Gastroesophageal sphincter (tissue), 4 donors: Measurements from ENCODE around the gene GPRC5B. TPM values are rescaled to one million over a fixed set of nuclear protein-coding genes. Genes with fewer than 3 reads are reported as not detected.

Source experiments
- ATAC-seq: fragments of 150-250 bp; one replicate; pipeline ENCODE4 v1.9.1; 2016; ENCODE audit warnings: mild to moderate bottlenecking, moderate library complexity
- H3K27ac ChIP-seq, 4 donors: fragments of 200-600 bp; sonication (generic) in 3 of 4; 1 replicate in 3 of 4; 2 replicates in 1 of 4; pipeline ENCODE4 v1.5.1; 2016 to 2019
- H3K27me3 ChIP-seq: fragments of 200-600 bp; sonication (generic); one replicate; pipeline ENCODE4 v1.5.1; 2019
- H3K36me3 ChIP-seq, 2 donors: fragments of 200-600 bp; sonication (generic); one replicate each; pipeline ENCODE4 v1.5.1; 2019; ENCODE audit warnings: control low read depth in 1 of 2
- H3K4me1 ChIP-seq, 3 donors: fragments of 200-600 bp; sonication (generic); 1 replicate in 2 of 3; 2 replicates in 1 of 3; pipeline ENCODE4 v1.5.1; 2016 to 2019; ENCODE audit warnings: control low read depth in 2 of 3
- H3K4me3 ChIP-seq, 2 donors: fragments of 200-600 bp; sonication (generic); one replicate each; pipeline ENCODE4 v1.5.1; 2019; ENCODE audit warnings: mild to moderate bottlenecking in 1 of 2, moderate library complexity in 1 of 2
- H3K9me3 ChIP-seq, 3 donors: fragments of 200-600 bp; sonication (generic); one replicate each; pipeline ENCODE4 v1.5.1; 2017 to 2019; ENCODE audit warnings: control low read depth in 2 of 3
- EP300 ChIP-seq: sonication (generic); formaldehyde crosslinking; IDR thresholded peaks from one replicate; pipeline ENCODE4 v1.6.1; 2017; ENCODE audit warnings: antibody characterized with exemption, mild to moderate bottlenecking
- POLR2A ChIP-seq, 2 donors: fragments of 450-650 bp; IDR thresholded peaks; one replicate each; pipeline ENCODE4 v1.6.1; 2017; ENCODE audit warnings: antibody characterized with exemption in 2 of 2, mild to moderate bottlenecking in 2 of 2, moderate library complexity in 1 of 2
- POLR2AphosphoS5 ChIP-seq: sonication (generic); formaldehyde crosslinking; IDR thresholded peaks from one replicate; pipeline ENCODE4 v1.6.1; 2017; ENCODE audit warnings: antibody characterized with exemption
- WGBS, 2 donors: methylation state at CpG; one replicate each; pipeline ENCODE4 v1.1.5; 2018; ENCODE audit warnings: low coverage in 1 of 2; 5-methylcytosine and 5-hydroxymethylcytosine counted together
- small RNA-seq, 4 donors: library from RNA; depleted of rRNA; stranded (forward); fragments of <200 nt; gene quantifications; one replicate each; pipeline ENCODE3, GENCODE V24; 2016
- total RNA-seq, 4 donors: library from RNA; depleted of rRNA; stranded (reverse); fragments of >200 nt; gene quantifications; one replicate each; pipeline ENCODE4 v1.1.0, GENCODE V29; 2016
- TF ChIP-seq, protein P1 (sequence below), 4 experiments: fragments of 200-600 bp in 2 of 4; fragments of 450-650 bp in 2 of 4; sonication (generic) in 1 of 4; IDR thresholded peaks; one replicate each; pipeline ENCODE4 v1.5.1; 2017 to 2019; ENCODE audit warnings: antibody characterized with exemption in 4 of 4, mild to moderate bottlenecking in 2 of 4, moderate library complexity in 2 of 4

The GPRC5B gene
- total RNA-seq, 4 donors from 2014 or later: 11.5 to 29.2 (median 20.5) TPM

GRCh38 chr16:19808061-19808641 is 76.5 kb downstream of the GPRC5B start:
- Histone ChIP-seq H3K4me1 (peaks cover 0 to 15% (median 0%) of the 10 kb centered on the region in 3 donors), H3K27ac (peak overlapping the region in 1 of 4 donors; percentile 47), H3K27me3 (no peaks in the 10 kb centered on the region), H3K4me3 (no peak overlapping the region), H3K36me3 (no peaks in the 10 kb centered on the region), H3K9me3 (peaks cover 0 to 8% (median 0%) of the 10 kb centered on the region in 3 donors)
- no peak for ATAC-seq
- TF ChIP-seq, protein P1, sequence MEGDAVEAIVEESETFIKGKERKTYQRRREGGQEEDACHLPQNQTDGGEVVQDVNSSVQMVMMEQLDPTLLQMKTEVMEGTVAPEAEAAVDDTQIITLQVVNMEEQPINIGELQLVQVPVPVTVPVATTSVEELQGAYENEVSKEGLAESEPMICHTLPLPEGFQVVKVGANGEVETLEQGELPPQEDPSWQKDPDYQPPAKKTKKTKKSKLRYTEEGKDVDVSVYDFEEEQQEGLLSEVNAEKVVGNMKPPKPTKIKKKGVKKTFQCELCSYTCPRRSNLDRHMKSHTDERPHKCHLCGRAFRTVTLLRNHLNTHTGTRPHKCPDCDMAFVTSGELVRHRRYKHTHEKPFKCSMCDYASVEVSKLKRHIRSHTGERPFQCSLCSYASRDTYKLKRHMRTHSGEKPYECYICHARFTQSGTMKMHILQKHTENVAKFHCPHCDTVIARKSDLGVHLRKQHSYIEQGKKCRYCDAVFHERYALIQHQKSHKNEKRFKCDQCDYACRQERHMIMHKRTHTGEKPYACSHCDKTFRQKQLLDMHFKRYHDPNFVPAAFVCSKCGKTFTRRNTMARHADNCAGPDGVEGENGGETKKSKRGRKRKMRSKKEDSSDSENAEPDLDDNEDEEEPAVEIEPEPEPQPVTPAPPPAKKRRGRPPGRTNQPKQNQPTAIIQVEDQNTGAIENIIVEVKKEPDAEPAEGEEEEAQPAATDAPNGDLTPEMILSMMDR (IDR thresholded peaks at IDR 0.05): no peak
- no peak for TF ChIP-seq EP300
- no peak for TF ChIP-seq POLR2A (IDR thresholded peaks at IDR 0.05)
- TF ChIP-seq POLR2AphosphoS5: no peak
- WGBS, 2 donors: 41 to 54% methylated on average over 5 of the region's 5 CpGs

Small RNA genes within 50 kb of the gene (small RNA-seq; reads per million reads assigned to genes)
- gene LARP7P2: 0 reads per million in 4 donors

Other genes with a start within 250 kb of the GPRC5B start
- 10 to 100 TPM in 3 of 4 donors, 1 to 10 TPM in 1; 6.9 to 14.5 (median 11.9) TPM for gene KNOP1, start 166.6 kb downstream of the GPRC5B start, total RNA-seq
- 10 to 100 TPM in 3 of 4 donors, 1 to 10 TPM in 1; 9.0 to 16.3 (median 14.5) TPM for gene IQCK, start 166.6 kb downstream of the GPRC5B start, total RNA-seq
- gene GPR139, start 189.0 kb upstream of the GPRC5B start, total RNA-seq: under 1 TPM in 1 of 4 donors, not detected in 3; 0.23 TPM